Measurements from ENCODE around the gene FAM118A. TPM values are rescaled to one million over a fixed set of nuclear protein-coding genes. Genes with fewer than 3 reads are reported as not detected.

Gene FAM118A
- total and polyA plus RNA-seq, 2 of the 8 experiments (the other 6 are each of a cell fraction or from before 2014, with no cell fraction given): 8.5 to 18.6 TPM

GRCh38 chr22:45263463-45264269 lies 46.1 kb upstream of the FAM118A start:
- no peak overlapping the region for H3K23ac ChIP-seq (ENCODE audit: insufficient read length)
- 45% methylated on average over 17 of the region's 17 CpGs; no CpG with 5 or more reads in 1 of the 2 experiments for WGBS, 2 experiments (ENCODE audit: extremely low coverage in 1 of 2, insufficient coverage in 1 of 2, insufficient read length in 1 of 2, insufficient replicate concordance in 2 of 2, low coverage in 1 of 2, low lambda C conversion rate in 2 of 2, missing lambda C conversion rate in 1 of 2)
- H2BK5ac ChIP-seq (ENCODE audit: low read depth, low read length): no peak overlapping the region
- no peak overlapping the region for H3K4ac ChIP-seq (replicated peaks; ENCODE audit: insufficient read length, low read depth, low read length)
- POLR2A ChIA-PET (ENCODE audit: partially characterized antibody): interaction anchor here (1.2 kb wide), 1 partner anchor 18 kb away, joined by 5 read pairs; no protein-coding TSS in a partner anchor
- no peak overlapping the region for H3K56ac ChIP-seq (replicated peaks; ENCODE audit: insufficient read length, low read depth, low read length)
- peaks cover 0 to 12% (median 7%) of the 10 kb centered on the region in 4 experiments; a peak in 4 of 7 replicates for H3K27me3 ChIP-seq (replicated peaks in 1 of 4; ENCODE audit: control insufficient read depth in 3 of 4, extremely low read depth in 1 of 4, insufficient read depth in 3 of 4, low read length in 3 of 4)
- peak overlapping the region; percentile 12 for H4K5ac ChIP-seq (ENCODE audit: insufficient read length, low read depth, low read length)
- H3K79me2 ChIP-seq (ENCODE audit: control insufficient read depth in 1 of 2, insufficient read depth in 2 of 2, low read length in 2 of 2): no peaks in the 10 kb centered on the region
- CTCF ChIA-PET (ENCODE audit: partially characterized antibody): interaction anchor here (0.5 to 2.8 kb wide), 20 partner anchors 8 to 523 kb away, joined by 3 to 10 read pairs (median 4); no protein-coding TSS in a partner anchor
- H2AK5ac ChIP-seq (ENCODE audit: low read depth, low read length): no peak overlapping the region
- no peaks in the 10 kb centered on the region for H3K36me3 ChIP-seq (ENCODE audit: control insufficient read depth in 2 of 4, insufficient read depth in 4 of 4, low read length in 3 of 4)
- H4K20me1 ChIP-seq (replicated peaks in 1 of 2; ENCODE audit: control insufficient read depth in 1 of 2, insufficient read depth in 2 of 2, low read length in 2 of 2): no peaks in the 10 kb centered on the region
- no peak overlapping the region for H3K27ac ChIP-seq (ENCODE audit: low read depth, low read length)
- DNase-seq (ENCODE audit: low read depth in 1 of 2, low spot score in 2 of 2): peak in 1 of 2 experiments; percentile 76
- peaks cover 0 to 4% (median under 1%) of the 10 kb centered on the region in 4 experiments; a peak in 2 of 7 replicates for H3K4me1 ChIP-seq (replicated peaks in 1 of 4; ENCODE audit: control insufficient read depth in 3 of 4, insufficient read depth in 4 of 4, low read length in 3 of 4)
- H3K23me2 ChIP-seq (ENCODE audit: low read depth, low read length): peaks cover 4% of the 10 kb centered on the region; the same call in 1 of the 2 replicates
- peak overlapping the region; percentile 63 for H2AFZ ChIP-seq (ENCODE audit: low read length)
- H3K18ac ChIP-seq (ENCODE audit: extremely low read depth, low read length): peak overlapping the region; percentile 42; the same call in 1 of the 2 replicates
- FAIRE-seq: no peak
- no peak overlapping the region for H3K14ac ChIP-seq (ENCODE audit: insufficient read length)
- H2BK120ac ChIP-seq (replicated peaks; ENCODE audit: low read depth, low read length): no peak overlapping the region
- 0 out of 2 replicates have a peak overlapping the region, but pooled peaks have one; percentile 82 for H2BK20ac ChIP-seq (ENCODE audit: low read length)
- H3K4me2 ChIP-seq (ENCODE audit: insufficient read depth in 1 of 2, low read depth in 2 of 2, low read length in 2 of 2): no peak overlapping the region
- H4K8ac ChIP-seq (ENCODE audit: extremely low read depth, insufficient read depth, low read length): peak overlapping the region; percentile 83
- H3K4me3 ChIP-seq (ENCODE audit: extremely low read depth in 1 of 4, insufficient read depth in 2 of 4, low read depth in 3 of 4, low read length in 4 of 4): no peak overlapping the region
- peak overlapping the region; percentile 44 for H4K91ac ChIP-seq (replicated peaks; ENCODE audit: insufficient read length, low read length)
- peak overlapping the region; percentile 29; the same call in 1 of the 2 replicates for H2BK12ac ChIP-seq (ENCODE audit: low read depth, low read length)
- 0 out of 2 replicates have a peak overlapping the region, but pooled peaks have one; percentile 89 for H2BK15ac ChIP-seq (ENCODE audit: low read length)
- H3K79me1 ChIP-seq (ENCODE audit: low read depth, low read length): no peaks in the 10 kb centered on the region
- no peak overlapping the region for H3K9ac ChIP-seq (replicated peaks in 1 of 4; ENCODE audit: extremely low read depth in 1 of 4, low read depth in 3 of 4, low read length in 3 of 4)
- no peaks in the 10 kb centered on the region for H3K9me3 ChIP-seq (ENCODE audit: insufficient read depth in 2 of 2, low read depth in 1 of 2, low read length in 1 of 2)
- TF ChIP-seq EZH2 (IDR thresholded peaks at IDR 0.05; ENCODE audit: low read depth, low read length, severe bottlenecking) (no peak), ASH2L (IDR thresholded peaks at IDR 0.05; ENCODE audit: low read length) (no peak), TAF1 (IDR thresholded peaks at IDR 0.05; ENCODE audit: low read depth, low read length) (no peak), SAP30 (IDR thresholded peaks at IDR 0.05; ENCODE audit: insufficient read depth, insufficient replicate concordance, low read length) (no peak), TEAD4 (IDR thresholded peaks at IDR 0.05; ENCODE audit: low read depth, low read length) (no peak), SUZ12 (IDR thresholded peaks at IDR 0.05; ENCODE audit: low read length) (no peak), NANOG (IDR thresholded peaks at IDR 0.05; ENCODE audit: insufficient read depth, low read depth, low read length, poor library complexity, severe bottlenecking) (no peak), JUND (IDR thresholded peaks at IDR 0.05; ENCODE audit: low read length) (no peak), RFX5 (IDR thresholded peaks at IDR 0.05; ENCODE audit: borderline replicate concordance, low read depth, low read length) (no peak), EP300 (IDR thresholded peaks at IDR 0.05; ENCODE audit: borderline replicate concordance in 1 of 2, low read depth in 2 of 2, low read length in 2 of 2) (no peak), JUN (IDR thresholded peaks at IDR 0.05; ENCODE audit: low read depth, low read length) (no peak)
